Omental fat pad (tissue), 4 donors: ENCODE results near the gene TMEM134. TPM values are rescaled to one million over a fixed set of nuclear protein-coding genes. Genes with fewer than 3 reads are reported as not detected.
"Not testable (repeated sequence)": the region's sequence is repeated elsewhere in the genome, so short reads cannot be mapped to it uniquely, and the experiment has no call there.

Experiments used
- ATAC-seq: fragments of 150-250 bp; one replicate; pipeline ENCODE4 v1.9.1; 2016; ENCODE audit warnings: mild to moderate bottlenecking, moderate library complexity; ENCODE audit not compliant: low FRiP score
- DNase-seq: peaks from one replicate; pipeline ENCODE4 v3.0.0-alpha.2; 2019; ENCODE audit warnings: low spot score
- CTCF ChIP-seq, 3 donors: fragments of 450-650 bp; IDR thresholded peaks; one replicate each; pipeline ENCODE4 v1.5.1; 2016 to 2017; ENCODE audit warnings: antibody characterized with exemption in 3 of 3, mild to moderate bottlenecking in 3 of 3, moderate library complexity in 2 of 3
- total RNA-seq, 4 donors: library from RNA; depleted of rRNA; stranded (reverse); fragments of >200 nt; gene quantifications; one replicate each; pipeline ENCODE4 v1.1.0, GENCODE V29; 2016

The TMEM134 gene
- total RNA-seq, 4 donors from 2014 or later, result 33.6 to 56.6 (median 44.0) TPM

- DNase-seq (no peak), ATAC-seq (no peak)
- TF ChIP-seq CTCF (IDR thresholded peaks at IDR 0.05), result no peak
These were observed 13.3 kb upstream of the TMEM134 start for GRCh38 chr11:67482275-67482826.

GRCh38 chr11:67477344-67478050, 8.4 kb upstream of the TMEM134 start:
- ATAC-seq, DNase-seq: not testable (repeated sequence)

- not testable (repeated sequence) for DNase-seq, ATAC-seq
These were observed 7.6 kb upstream of the TMEM134 start for GRCh38 chr11:67476692-67477091.

- TF ChIP-seq CTCF (IDR thresholded peaks at IDR 0.05), result no peak
- no peak for ATAC-seq
- no peak for DNase-seq
These were observed 3.8 kb upstream of the TMEM134 start for GRCh38 chr11:67472882-67473281.

GRCh38 chr11:67470337-67471002, 1.4 kb upstream of the TMEM134 start:
- ATAC-seq, result no peak
- no peak for DNase-seq
- no peak for TF ChIP-seq CTCF (IDR thresholded peaks at IDR 0.05)

GRCh38 chr11:67469508-67469811, 409 bp upstream of the TMEM134 start:
- no peak for TF ChIP-seq CTCF (IDR thresholded peaks at IDR 0.05)
- DNase-seq (no peak), ATAC-seq (no peak)

- DNase-seq (no peak), ATAC-seq (no peak)
- no peak for TF ChIP-seq CTCF (IDR thresholded peaks at IDR 0.05)
These were observed 644 bp downstream of the TMEM134 start for GRCh38 chr11:67468456-67468758.

GRCh38 chr11:67468056-67468455, 995 bp downstream of the TMEM134 start:
- DNase-seq (peak; percentile 45), ATAC-seq (peak; percentile 35)
- no peak for TF ChIP-seq CTCF (IDR thresholded peaks at IDR 0.05)
